ENCODE data around the gene CALD1.

The CALD1 gene

DNA sequence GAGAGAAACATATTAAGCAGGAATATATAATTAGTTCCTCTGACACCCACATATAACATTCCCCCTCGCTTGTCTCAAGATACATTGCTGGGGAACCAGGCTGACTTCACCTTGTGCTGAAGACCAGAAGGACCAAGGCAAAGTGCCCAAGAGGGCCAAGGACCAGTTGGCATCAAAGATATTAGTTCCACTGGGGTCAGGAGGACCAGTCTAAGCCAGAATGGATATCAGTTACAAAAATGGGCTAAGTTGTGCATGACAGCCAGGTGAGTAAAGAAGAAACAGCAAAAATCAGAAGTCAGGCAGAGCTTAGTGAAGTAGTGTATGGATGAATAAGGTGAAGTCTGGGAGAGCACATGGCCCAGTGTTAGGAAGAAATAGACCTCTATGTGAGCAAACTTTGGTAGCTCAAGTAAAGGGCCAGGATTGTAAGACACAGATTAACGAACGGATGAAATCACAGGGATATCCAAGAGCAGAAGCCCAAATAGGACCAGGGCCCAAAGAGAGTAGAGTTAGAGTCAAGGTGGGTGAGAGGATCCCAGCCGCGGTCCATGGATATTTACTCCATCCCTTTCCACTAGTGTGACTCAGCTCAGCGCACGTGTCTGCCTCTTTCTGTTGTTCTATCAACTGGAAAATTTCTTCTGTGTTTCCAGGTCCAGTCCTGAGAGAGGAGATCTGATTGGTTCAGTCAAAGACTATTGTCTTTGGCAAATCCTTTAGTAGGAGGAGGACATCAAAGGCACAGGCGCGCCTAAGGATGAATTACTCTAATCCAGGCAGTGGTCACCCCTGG is 5.0 kb downstream of the CALD1 start:
- DNase-seq (ENCODE audit: low read depth in 1 of 2, low spot score in 1 of 2): no peak

- DNase-seq (ENCODE audit: low read depth in 1 of 2, low spot score in 1 of 2): no peak
Measured at GRCh38 chr7:134785842-134786241, 6.4 kb downstream of the CALD1 start.

- DNase-seq (ENCODE audit: low read depth in 1 of 2, low spot score in 1 of 2): no peak
Measured at GRCh38 chr7:134787064-134787463, 7.6 kb downstream of the CALD1 start.

GRCh38 chr7:134787720-134788119 is 8.3 kb downstream of the CALD1 start:
- DNase-seq (ENCODE audit: low read depth in 1 of 2, low spot score in 1 of 2): no peak

DNA sequence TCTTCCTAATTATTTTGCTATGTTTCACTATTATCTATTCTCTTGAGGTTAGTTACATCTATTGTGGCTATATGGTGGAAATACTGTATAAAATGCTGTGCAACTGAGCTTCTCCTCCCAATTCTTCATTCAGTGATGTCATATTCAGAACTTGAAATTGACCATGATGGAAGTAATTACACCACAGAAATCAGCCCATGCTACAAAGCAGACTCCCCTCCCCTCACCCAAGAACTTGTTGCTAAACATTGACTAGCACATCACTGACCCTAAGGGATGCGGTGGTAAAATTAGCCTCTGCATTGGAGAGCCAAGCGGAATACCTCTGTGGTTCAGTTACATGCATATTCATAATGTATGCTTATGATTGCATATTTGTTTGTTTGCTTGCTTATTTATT is 8.8 kb downstream of the CALD1 start:
- no peak for DNase-seq (ENCODE audit: low read depth in 1 of 2, low spot score in 1 of 2)

DNA sequence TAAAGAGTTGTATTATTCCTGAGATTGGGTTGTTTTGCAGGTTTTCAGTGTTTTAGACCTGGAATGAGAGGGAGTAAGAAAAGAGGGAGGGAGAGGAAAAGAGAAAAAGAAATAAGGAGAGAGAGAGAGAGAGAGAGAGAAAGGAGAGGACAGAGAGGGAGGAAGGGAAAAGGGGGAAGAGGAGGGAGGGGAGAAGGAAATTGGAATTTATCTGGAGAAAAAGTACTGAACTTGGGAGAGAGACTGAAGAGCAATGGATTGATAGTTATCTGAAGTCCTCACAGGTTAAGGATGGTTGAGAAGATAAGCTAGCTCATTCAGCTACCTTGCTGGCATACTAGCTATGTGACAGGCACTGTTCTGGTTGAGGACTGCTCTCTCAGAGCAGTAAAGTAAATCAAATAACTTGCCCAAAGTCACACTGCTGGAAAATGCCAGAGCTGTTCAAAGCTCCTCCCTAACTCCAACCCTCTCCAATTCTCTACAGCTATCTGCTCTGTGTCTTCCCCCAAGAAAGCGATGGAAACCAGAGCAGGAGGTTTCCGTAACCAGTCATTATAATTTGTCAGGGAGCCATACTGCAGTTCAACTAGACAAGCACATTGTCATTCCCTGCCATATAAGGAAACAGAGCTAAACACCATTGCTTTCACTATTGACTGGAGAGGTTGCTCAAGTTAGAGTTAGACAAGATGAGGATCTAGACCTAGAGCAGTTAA is 10.7 kb downstream of the CALD1 start:
- DNase-seq (ENCODE audit: low read depth in 1 of 2, low spot score in 1 of 2): no peak

GRCh38 chr7:134792968-134793367 is 13.5 kb downstream of the CALD1 start:
- no peak for DNase-seq (ENCODE audit: low read depth in 1 of 2, low spot score in 1 of 2)

GRCh38 chr7:134795231-134795630 is 15.8 kb downstream of the CALD1 start:
- DNase-seq (ENCODE audit: low read depth in 1 of 2, low spot score in 1 of 2): no peak

DNA sequence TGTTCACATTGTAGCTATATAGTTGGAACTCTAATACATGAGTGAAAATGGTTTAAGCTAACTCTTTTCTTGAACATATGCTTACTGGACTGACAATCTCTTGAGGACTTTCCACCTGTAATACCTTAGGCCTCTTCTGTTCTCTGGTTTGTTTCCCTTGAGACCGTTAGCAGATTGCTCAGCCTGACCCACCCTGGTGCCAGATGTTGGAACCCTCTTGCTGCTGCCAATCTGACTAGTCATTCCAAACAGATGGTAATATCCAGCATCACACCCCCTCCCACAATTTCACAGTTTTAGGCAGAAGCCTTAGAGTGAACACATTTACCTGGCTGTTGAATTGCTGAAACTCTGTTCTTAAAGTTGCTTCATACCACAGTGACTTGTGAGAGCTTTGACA is 18.7 kb downstream of the CALD1 start:
- no peak for DNase-seq (ENCODE audit: low read depth in 1 of 2, low spot score in 1 of 2)

GRCh38 chr7:134799377-134799776 is 19.9 kb downstream of the CALD1 start:
- no peak for DNase-seq (ENCODE audit: low read depth in 1 of 2, low spot score in 1 of 2)

- DNase-seq (ENCODE audit: low read depth in 1 of 2, low spot score in 1 of 2): no peak
Measured at GRCh38 chr7:134802762-134803161, 23.3 kb downstream of the CALD1 start.

DNA sequence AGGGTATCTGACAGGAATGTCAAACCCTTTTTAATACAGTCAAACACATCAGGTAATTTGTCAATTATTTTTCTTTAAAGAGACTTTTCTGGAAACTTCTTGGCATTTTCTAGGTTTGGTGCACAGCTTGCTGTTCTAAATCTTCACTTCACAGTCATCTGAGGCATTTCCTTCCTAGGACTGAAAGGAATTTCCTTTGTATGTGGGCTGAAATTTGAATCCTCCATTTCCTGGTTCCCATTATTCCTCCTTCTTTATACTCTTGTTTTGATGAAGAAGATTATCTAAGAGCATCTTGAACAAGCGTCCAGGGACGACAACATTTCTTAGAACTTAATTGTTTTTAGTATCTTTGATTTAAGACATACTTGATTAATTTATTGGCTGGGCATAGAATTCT is 24.9 kb downstream of the CALD1 start:
- no peak for DNase-seq (ENCODE audit: low read depth in 1 of 2, low spot score in 1 of 2)

- DNase-seq (ENCODE audit: low read depth in 1 of 2, low spot score in 1 of 2): no peak
Measured at GRCh38 chr7:134804854-134805253, 25.4 kb downstream of the CALD1 start.

- DNase-seq (ENCODE audit: low read depth in 1 of 2, low spot score in 1 of 2): no peak
Measured at GRCh38 chr7:134806197-134806596, 26.8 kb downstream of the CALD1 start.

DNA sequence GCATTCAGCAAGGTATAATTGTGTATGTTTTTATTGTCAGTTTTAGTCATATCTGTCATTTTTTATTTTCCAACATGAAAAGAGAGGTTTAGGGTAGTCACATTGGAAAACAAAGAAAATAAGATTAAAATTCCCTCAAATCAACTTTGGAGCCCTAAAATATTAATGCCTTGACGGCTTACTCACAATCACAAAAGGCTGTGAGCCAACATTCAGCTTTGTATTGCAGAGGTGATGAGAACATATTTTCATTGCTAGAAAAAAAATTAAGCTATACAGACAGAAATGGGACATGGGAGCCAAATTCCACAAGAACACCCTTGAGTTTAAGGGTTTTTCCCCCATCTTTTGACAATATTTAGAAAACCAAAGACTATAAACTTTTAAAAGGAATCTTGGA is 30.2 kb downstream of the CALD1 start:
- DNase-seq (ENCODE audit: low read depth in 1 of 2, low spot score in 1 of 2): no peak

- DNase-seq (ENCODE audit: low read depth in 1 of 2, low spot score in 1 of 2): no peak
Measured at GRCh38 chr7:134811765-134812164, 32.3 kb downstream of the CALD1 start.

GRCh38 chr7:134813663-134814396 is 34.4 kb downstream of the CALD1 start:
- DNase-seq (ENCODE audit: low read depth in 1 of 2, low spot score in 1 of 2): no peak

DNA sequence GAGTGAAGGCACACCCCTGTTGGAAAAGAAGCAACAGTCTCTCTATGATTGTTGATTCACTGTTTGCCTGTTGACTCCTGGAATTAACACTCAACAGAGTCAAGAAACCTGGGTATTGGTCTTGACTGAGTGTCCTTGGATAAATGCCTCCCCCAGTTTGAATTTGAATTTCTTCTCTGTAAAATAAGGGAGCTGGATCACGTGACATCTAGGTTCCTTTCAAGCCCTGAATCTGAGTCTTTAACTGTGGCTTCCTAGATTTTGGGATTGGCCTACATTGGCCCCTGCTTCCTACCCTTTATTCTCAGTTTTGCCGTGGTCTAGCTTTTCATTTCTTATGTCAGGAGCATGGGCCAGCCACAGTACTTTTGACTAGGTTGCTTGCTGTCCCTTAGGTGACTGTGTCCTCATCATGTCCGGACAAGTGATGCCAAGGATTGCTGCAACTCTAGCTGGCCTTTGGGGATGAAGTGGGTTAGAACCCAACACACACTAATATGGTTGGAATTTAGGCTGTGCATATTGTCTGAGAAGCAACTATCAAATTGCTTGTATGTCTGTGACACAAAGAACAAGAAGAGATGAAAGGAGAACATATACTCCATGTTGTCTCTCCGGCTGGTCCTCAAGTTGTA is 35.4 kb downstream of the CALD1 start:
- no peak for DNase-seq (ENCODE audit: low read depth in 1 of 2, low spot score in 1 of 2)

DNA sequence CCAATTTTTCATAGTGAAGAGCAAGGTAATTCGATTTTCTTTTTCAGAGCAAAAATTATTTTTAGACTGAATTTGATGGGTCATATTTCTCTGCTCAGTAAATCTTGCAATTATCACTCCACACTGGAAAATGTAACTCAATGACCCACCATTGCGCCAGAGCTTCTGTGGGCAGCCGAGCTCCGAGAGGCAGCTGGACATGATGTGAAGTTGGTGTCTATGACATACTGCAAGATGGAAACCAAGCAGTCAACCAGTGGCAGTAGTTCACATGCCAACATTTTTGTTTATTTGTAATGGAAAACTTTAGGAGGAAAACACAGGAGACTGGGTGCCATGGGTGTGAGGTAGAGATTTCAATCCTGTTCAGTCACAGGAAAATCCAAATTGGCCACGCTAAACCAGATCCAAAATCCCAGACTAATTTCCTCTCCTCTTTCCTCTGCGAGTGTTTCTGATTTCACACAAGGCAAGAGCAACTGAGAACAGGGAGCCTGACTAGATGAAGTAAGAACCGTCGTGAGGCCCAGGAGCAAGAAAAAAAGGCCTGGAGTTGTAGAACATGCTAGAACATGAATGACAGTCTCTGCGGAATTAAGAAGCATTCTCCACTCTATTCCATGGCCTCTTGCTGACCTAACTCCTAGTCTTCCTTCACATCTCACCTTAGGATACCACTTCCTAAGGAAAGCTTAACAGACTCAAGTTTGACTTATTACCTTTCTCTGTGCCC is 39.3 kb downstream of the CALD1 start:
- DNase-seq (ENCODE audit: low read depth in 1 of 2, low spot score in 1 of 2): no peak

DNA sequence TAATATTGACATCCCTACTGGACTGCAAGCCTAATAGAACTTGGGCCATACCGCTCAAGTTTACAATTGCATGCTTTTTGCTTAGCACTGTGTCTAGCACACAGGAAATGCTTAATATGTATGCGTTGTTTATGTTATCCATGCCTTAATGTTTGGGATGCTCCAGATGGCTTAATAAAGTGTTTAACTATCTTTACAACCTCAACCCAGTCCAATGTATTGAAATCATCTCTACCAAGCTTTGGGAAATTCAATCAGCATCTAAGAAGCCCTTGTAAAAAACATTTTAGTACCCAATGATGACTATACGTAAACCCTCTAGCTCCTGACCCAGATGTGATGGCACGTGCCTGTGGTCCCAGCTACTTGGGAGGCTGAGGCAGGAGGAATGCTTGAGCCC is 40.0 kb downstream of the CALD1 start:
- no peak for DNase-seq (ENCODE audit: low read depth in 1 of 2, low spot score in 1 of 2)

DNA sequence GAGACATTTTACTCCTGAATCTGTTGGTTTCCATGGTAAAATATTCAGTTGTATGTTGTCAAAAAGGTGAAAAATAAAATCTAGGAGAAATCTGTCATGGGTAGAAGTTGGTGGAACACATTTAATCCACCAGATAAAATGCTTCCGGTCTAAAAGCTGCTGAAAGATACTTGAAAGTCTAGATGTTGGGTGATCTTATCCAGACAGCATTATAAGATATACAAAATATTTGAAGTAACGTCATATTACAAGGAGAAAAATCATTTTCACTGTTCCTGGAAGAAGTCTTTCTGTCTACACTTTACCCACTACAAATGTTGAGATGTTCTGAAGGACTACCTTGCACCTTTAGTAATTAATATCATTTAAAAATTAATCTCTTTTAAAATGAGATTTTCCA is 40.9 kb downstream of the CALD1 start:
- DNase-seq (ENCODE audit: low read depth in 1 of 2, low spot score in 1 of 2): no peak
